K562 (cell line): ENCODE results near the gene BMP2K. TPM values are rescaled to one million over a fixed set of nuclear protein-coding genes. Genes with fewer than 3 reads are reported as not detected.

ENCODE experiments used
- ATF6 ChIP-seq: sonication (generic); formaldehyde crosslinking; IDR thresholded peaks from 2 replicates; pipeline ENCODE4 v1.4.0; 2020; ENCODE audit warnings: mild to moderate bottlenecking, missing genetic modification reagents
- CREB5 ChIP-seq: fragments of 250-450 bp; sonication (Bioruptor Pico); IDR thresholded peaks from 2 replicates; pipeline ENCODE4 v1.5.0; 2020; ENCODE audit warnings: mild to moderate bottlenecking
- FOS ChIP-seq: IDR thresholded peaks from 3 replicates; pipeline ENCODE4 v1.6.1; 2011; ENCODE audit not compliant: insufficient read length; ENCODE audit errors: extremely low read depth
- GTF2A2 ChIP-seq: IDR thresholded peaks from 2 replicates; pipeline ENCODE4 v1.6.1; 2016; ENCODE audit warnings: mild to moderate bottlenecking, missing genetic modification characterization, missing compliant biosample characterization
- KLF13 ChIP-seq: fragments of 450-650 bp; IDR thresholded peaks from 2 replicates; pipeline ENCODE4 v1.6.1; 2016; ENCODE audit warnings: missing genetic modification characterization, low read depth, mild to moderate bottlenecking, missing compliant biosample characterization, moderate library complexity, borderline replicate concordance
- MCM2 ChIP-seq: fragments of 450-650 bp; IDR thresholded peaks from 2 replicates; pipeline ENCODE4 v1.6.1; 2017; ENCODE audit warnings: low read depth, mild to moderate bottlenecking
- MYBL2 ChIP-seq, 2 experiments: fragments of 450-650 bp in 1 of 2; sonication (generic) in 1 of 2; formaldehyde crosslinking in 1 of 2; IDR thresholded peaks; 2 replicates each; pipeline versions ENCODE4 v1.6.1 to v1.8.1; 2017 to 2022; ENCODE audit warnings: borderline replicate concordance in 1 of 2, inconsistent platforms in 1 of 2, low read depth in 1 of 2, mild to moderate bottlenecking in 1 of 2, missing genetic modification reagents in 1 of 2, moderate library complexity in 1 of 2
- NCOA1 ChIP-seq: fragments of 450-650 bp; IDR thresholded peaks from 2 replicates; pipeline ENCODE4 v1.6.1; 2016; ENCODE audit warnings: low read depth
- NCOA4 ChIP-seq: fragments of 450-650 bp; IDR thresholded peaks from 2 replicates; pipeline ENCODE4 v1.6.1; 2018; ENCODE audit warnings: mild to moderate bottlenecking; ENCODE audit not compliant: partially characterized antibody
- OTX1 ChIP-seq: fragments of 450-650 bp; formaldehyde crosslinking; IDR thresholded peaks from 2 replicates; pipeline ENCODE4 v1.4.0; 2022; ENCODE audit warnings: mild to moderate bottlenecking
- RBM34 ChIP-seq: fragments of 200-400 bp; formaldehyde crosslinking; IDR thresholded peaks from 2 replicates; pipeline ENCODE4 v1.6.1; 2018; ENCODE audit warnings: low read length, borderline replicate concordance; ENCODE audit not compliant: insufficient read depth
- SLC30A9 ChIP-seq: fragments of 250-450 bp; sonication (Bioruptor Pico); IDR thresholded peaks from 2 replicates; pipeline ENCODE4 v1.8.0; 2022; ENCODE audit warnings: mild to moderate bottlenecking, moderate library complexity
- SMARCE1 ChIP-seq: fragments of 450-650 bp; IDR thresholded peaks from 2 replicates; pipeline ENCODE4 v1.7.1; 2016; ENCODE audit warnings: mild to moderate bottlenecking
- SOX6 ChIP-seq: fragments of 450-650 bp; IDR thresholded peaks from 2 replicates; pipeline ENCODE4 v1.6.1; 2014; ENCODE audit warnings: mild to moderate bottlenecking
- TEAD4 ChIP-seq, 2 experiments: sonication (generic) in 1 of 2; formaldehyde crosslinking in 1 of 2; IDR thresholded peaks; 2 replicates each; pipeline versions ENCODE4 v1.6.1 to v1.8.0; 2012 to 2022; ENCODE audit warnings: borderline replicate concordance in 1 of 2, inconsistent platforms in 1 of 2, low read length in 1 of 2, mild to moderate bottlenecking in 1 of 2, missing genetic modification reagents in 1 of 2
- THAP12 ChIP-seq: fragments of 250-450 bp; sonication (Bioruptor Pico); IDR thresholded peaks from 2 replicates; pipeline ENCODE4 v1.9.0; 2021; ENCODE audit warnings: mild to moderate bottlenecking, inconsistent platforms
- THRB ChIP-seq: fragments of 450-650 bp; formaldehyde crosslinking; conservative IDR thresholded peaks from 2 replicates; pipeline ENCODE4 v1.4.0; 2022; ENCODE audit warnings: mild to moderate bottlenecking, missing genetic modification characterization
- USF2 ChIP-seq: sonication (generic); formaldehyde crosslinking; IDR thresholded peaks from 2 replicates; pipeline ENCODE4 v1.5.0; 2020; ENCODE audit warnings: missing genetic modification reagents
- ZBED1 ChIP-seq: IDR thresholded peaks from 2 replicates; pipeline ENCODE4 v1.6.1; 2014
- ZNF140 ChIP-seq: fragments of 250-450 bp; sonication (Bioruptor Pico); IDR thresholded peaks from 2 replicates; pipeline ENCODE4 v1.8.0; 2021; ENCODE audit warnings: moderate library complexity, mild to moderate bottlenecking, inconsistent platforms
- ZNF232 ChIP-seq: sonication (generic); formaldehyde crosslinking; IDR thresholded peaks from 2 replicates; pipeline ENCODE4 v1.8.0; 2022; ENCODE audit warnings: mild to moderate bottlenecking, missing genetic modification reagents
- ZNF696 ChIP-seq: fragments of 250-450 bp; sonication (Bioruptor Pico); conservative IDR thresholded peaks from 2 replicates; pipeline ENCODE4 v1.4.0; 2020; ENCODE audit warnings: mild to moderate bottlenecking, moderate library complexity
- polyA plus RNA-seq, 8 experiments: library from polyadenylated mRNA; depleted of rRNA in 4 of 8; stranded (reverse) in 5 of 8; unstranded in 3 of 8; fragments of >200 nt; fragmentation: Nextera tagmentation in 2 of 8; fragmentation: Illumina TruSeq in 1 of 8; extraction: Ambion mirVana in 2 of 8; extraction: Trizol in 1 of 8; gene quantifications; 2 replicates each; pipeline versions ENCODE4 v1.2.1 to v1.2.3, GENCODE V29; 2011 to 2014; ENCODE audit warnings: inconsistent platforms in 1 of 8, missing spikeins in 1 of 8
- total RNA-seq, 7 experiments: library from RNA; depleted of rRNA in 6 of 7; stranded (reverse); fragments of >200 nt in 6 of 7; fragmentation: Illumina TruSeq in 2 of 7; extraction: Trizol in 2 of 7; gene quantifications; 2 replicates each; pipeline versions ENCODE4 v1.2.1 to v1.2.3, GENCODE V29; 2011 to 2021; ENCODE audit warnings: low replicate concordance in 1 of 7

BMP2K gene
- total and polyA plus RNA-seq, 9 of the 15 experiments (the other 6 are each of a cell fraction or from before 2014, with no cell fraction given): 17.0 to 217 (median 104) TPM

- TF ChIP-seq ZNF140 (CRISPR knock-in tag) (no peak), NCOA4 (no peak), ZBED1 (no peak), MCM2 (no peak), ATF6 (no peak), ZNF232 (CRISPR knock-in tag) (no peak), ZNF696 (CRISPR knock-in tag) (no peak), SLC30A9 (CRISPR knock-in tag) (no peak), MYBL2 (IDR thresholded peaks at IDR 0.05; ENCODE audit: low read depth) (no peak), MYBL2 (CRISPR knock-in tag; IDR thresholded peaks at IDR 0.05; ENCODE audit: borderline replicate concordance) (no peak), GTF2A2 (tag) (no peak), THRB (CRISPR knock-in tag) (peak; percentile 24; the same call in 1 of the 2 replicates), SOX6 (no peak), TEAD4 (IDR thresholded peaks at IDR 0.05; ENCODE audit: low read length) (peak; percentile 46; the same call in 1 of the 2 replicates), TEAD4 (CRISPR knock-in tag; IDR thresholded peaks at IDR 0.05; ENCODE audit: borderline replicate concordance) (no peak), CREB5 (CRISPR knock-in tag) (no peak), THAP12 (CRISPR knock-in tag) (no peak), NCOA1 (0 out of 2 replicates have a peak, but pooled peaks have one; percentile 26), KLF13 (tag) (no peak), FOS (no peak), RBM34 (no peak), USF2 (CRISPR knock-in tag) (no peak), SMARCE1 (peak; percentile 56; the same call in 1 of the 2 replicates), OTX1 (CRISPR knock-in tag) (peak; percentile 93)
Measured at GRCh38 chr4:78780093-78780492, 3.9 kb downstream of the BMP2K start (continued).
